C4-2B (cell line): ENCODE results near the gene LUM.

Experiments
- H3K27ac ChIP-seq: fragments of 450-650 bp; 2 replicates; pipeline ENCODE4 v1.5.1; 2017
- ZFX ChIP-seq: fragments of 450-650 bp; IDR thresholded peaks from 2 replicates; pipeline ENCODE4 v1.6.1; 2017
- TF ChIP-seq, protein P1 (sequence below): fragments of 450-650 bp; conservative IDR thresholded peaks from 2 replicates; pipeline ENCODE4 v1.5.1; 2017; ENCODE audit warnings: mild to moderate bottlenecking

The LUM gene

DNA sequence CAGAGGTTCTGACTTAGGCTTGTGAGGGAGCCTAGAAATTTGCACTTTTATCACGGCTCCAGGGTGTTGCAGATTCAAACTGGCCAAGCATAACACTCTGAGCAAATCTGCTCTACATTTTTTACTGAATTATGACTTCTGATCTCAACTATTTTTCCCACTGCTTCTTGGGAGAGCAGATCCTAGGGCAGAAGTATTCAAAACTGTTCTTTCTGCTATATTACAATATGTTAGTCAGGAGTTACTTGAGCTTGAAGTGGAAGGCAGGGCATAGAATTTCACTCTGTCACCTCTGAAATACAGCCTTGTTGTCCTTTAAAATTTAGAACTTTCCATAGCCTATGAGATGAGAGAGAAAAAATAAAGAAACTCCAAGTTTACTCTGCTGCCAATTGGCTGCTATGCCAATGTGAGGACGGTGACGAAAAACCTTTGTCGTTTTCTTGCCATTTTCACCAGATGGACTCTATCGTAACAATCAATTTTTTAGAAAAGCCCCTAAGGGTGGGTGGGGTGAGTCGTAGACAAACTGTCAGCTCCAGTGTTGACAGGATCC lies 37.1 kb downstream of the LUM start:
- TF ChIP-seq, protein P1, sequence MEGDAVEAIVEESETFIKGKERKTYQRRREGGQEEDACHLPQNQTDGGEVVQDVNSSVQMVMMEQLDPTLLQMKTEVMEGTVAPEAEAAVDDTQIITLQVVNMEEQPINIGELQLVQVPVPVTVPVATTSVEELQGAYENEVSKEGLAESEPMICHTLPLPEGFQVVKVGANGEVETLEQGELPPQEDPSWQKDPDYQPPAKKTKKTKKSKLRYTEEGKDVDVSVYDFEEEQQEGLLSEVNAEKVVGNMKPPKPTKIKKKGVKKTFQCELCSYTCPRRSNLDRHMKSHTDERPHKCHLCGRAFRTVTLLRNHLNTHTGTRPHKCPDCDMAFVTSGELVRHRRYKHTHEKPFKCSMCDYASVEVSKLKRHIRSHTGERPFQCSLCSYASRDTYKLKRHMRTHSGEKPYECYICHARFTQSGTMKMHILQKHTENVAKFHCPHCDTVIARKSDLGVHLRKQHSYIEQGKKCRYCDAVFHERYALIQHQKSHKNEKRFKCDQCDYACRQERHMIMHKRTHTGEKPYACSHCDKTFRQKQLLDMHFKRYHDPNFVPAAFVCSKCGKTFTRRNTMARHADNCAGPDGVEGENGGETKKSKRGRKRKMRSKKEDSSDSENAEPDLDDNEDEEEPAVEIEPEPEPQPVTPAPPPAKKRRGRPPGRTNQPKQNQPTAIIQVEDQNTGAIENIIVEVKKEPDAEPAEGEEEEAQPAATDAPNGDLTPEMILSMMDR = no peak
- TF ChIP-seq ZFX = no peak

DNA sequence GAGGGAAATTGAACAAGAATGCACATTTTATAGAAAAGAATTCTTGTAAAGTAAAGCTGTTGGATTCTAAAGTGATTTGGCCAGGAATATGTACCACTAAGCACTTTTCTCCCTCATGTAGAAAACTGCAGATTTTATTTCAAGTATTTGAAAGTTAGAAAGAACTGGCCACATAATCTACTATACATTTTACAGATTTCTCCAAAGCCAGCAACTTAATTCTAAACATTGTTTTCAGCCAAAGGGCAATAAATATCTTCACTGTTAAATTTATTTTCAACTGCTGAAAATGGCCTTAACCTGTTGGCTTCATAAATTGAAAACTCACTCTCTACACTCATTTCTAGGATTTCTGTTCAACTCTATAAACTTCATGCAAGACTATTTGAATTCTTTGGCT lies 37.9 kb downstream of the LUM start:
- TF ChIP-seq ZFX = no peak
- H3K27ac ChIP-seq = no peak overlapping the region

More for the DNA sequence above, 37.1 kb downstream of the LUM start:
- H3K27ac ChIP-seq = no peak overlapping the region

DNA sequence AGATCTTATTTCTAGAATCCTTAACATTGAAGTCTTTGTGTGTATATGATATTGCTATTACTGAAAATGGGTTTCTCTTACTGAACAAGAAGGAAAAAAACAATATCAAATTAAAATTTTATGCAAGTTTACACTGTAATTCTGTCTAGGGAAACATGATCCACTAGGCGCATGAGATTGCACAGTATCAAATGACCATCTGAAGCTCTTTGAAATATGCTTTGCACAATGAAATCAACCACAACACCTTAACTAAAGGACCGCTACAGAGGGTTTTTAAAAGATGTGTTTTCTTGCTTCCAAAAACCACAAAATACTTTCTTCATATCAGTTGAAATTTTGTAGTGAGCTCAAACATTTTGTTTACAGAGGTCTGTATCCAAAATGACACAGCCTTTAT lies 38.4 kb downstream of the LUM start:
- no peak overlapping the region for H3K27ac ChIP-seq
- TF ChIP-seq, protein P1 = no peak
- TF ChIP-seq ZFX = no peak

DNA sequence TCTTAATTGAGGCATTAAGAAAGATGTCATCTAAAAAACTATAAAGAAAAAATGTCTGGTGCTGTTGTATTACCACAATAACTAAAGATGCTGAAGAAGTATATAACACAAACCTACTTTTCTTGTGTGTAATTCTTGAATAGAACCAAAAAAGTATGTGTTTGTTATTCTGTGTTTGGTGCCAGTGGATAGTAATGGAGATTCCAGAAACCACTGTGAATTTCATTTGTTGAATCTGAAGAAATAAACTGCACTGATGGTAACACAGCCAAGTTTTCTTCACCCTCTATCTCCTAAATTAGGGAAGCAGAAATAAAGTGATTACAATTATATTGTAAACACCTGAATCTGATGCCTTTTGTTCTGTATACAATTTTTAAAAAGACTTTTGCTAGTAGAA lies 40.4 kb downstream of the LUM start:
- TF ChIP-seq, protein P1 = no peak
- TF ChIP-seq ZFX = no peak
- no peak overlapping the region for H3K27ac ChIP-seq

DNA sequence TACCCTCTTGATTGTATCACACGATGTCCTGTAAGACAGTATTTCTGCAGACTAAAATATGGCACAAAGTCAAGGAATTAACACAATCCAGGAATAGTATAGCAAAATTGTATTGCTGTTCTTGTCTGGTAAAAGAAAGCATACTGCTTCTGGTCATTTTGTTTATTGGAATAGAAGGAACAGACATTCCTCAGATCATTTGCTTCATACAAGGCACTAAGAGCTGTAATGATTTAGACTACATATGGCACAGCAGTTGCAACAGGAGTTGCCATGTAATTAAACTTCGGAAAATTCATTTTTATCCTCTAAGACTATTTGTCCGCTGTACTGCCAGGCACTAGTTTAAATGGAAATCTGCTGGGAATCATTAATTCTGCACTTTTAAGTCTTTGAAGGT lies 45.9 kb downstream of the LUM start:
- TF ChIP-seq, protein P1 = no peak
- TF ChIP-seq ZFX = no peak
- no peak overlapping the region for H3K27ac ChIP-seq

DNA sequence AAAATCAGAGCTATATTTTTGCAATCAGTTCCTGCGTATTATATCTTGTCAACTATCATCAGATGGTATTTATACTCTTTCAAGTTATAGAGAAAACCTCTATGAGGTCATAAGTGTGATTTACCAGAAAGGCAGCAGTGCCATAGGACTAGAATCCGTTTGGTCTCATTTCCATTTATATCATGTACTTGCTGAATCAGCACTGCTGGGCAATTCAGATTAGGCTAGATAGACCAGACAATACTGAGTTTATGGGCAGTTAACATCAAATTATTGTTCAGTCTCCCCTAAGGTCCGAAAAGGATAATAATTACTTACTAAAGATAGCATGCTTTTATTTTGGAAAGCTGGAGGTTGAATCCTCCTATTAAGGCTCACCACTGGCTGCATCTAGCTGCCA lies 46.7 kb downstream of the LUM start:
- TF ChIP-seq, protein P1 = no peak

DNA sequence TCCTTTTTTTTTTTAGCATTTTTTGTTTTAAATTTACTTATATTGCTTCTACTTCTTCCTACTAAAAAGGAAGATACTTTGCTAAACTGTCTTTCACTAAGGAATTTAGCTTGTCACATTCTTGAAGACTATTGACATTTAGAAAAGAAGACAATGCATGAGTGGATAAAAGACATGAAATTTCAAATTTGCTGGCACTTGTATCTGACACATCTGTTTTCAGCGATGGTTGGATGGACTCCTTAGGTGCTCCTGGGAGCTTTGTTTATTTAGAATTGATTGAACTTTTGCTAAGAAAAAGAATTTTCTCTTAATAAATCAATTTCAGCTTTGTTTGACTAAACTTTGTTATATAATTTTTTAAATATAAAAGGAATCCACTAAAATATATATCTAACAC lies 50.2 kb downstream of the LUM start:
- no peak for TF ChIP-seq ZFX
- TF ChIP-seq, protein P1 = no peak
- H3K27ac ChIP-seq = no peak overlapping the region

More for the DNA sequence above, 46.7 kb downstream of the LUM start:
- no peak overlapping the region for H3K27ac ChIP-seq

DNA sequence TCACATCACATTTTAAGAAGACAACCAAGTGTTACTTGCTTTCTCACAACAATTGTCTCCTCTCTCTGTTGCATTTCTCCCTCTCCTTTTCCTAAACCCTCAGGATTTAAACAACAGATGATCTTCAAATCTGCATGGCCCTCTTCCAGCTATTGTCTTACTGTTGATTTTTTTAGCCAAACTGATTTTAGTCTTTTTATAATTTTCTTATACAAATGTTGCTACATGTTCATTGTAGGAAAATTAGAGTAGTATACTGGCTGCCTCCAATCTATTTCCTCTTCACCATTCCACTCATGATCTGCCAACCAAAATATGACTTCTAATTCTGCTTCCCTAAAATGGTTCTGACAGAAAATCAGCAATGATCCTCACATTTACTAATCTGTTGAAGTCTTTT lies 52.1 kb downstream of the LUM start:
- H3K27ac ChIP-seq = no peak overlapping the region
- TF ChIP-seq, protein P1 = no peak
- no peak for TF ChIP-seq ZFX
